D721Med (cell line): ENCODE measurements around the gene GPC3.

Experiments used
- DNase-seq: peaks from one replicate; pipeline ENCODE4 v3.0.0; 2011; ENCODE audit warnings: low spot score; ENCODE audit not compliant: insufficient read length
- FAIRE-seq: peaks from 2 replicates; lab custom pipeline; 2011; peaks lifted over from hg19 to GRCh38; lab: Jason Lieb, UNC
- CTCF ChIP-seq: IDR thresholded peaks from 2 replicates; pipeline ENCODE4 v1.5.1; 2012; ENCODE audit warnings: mild to moderate bottlenecking, control low read depth; ENCODE audit not compliant: insufficient read depth; ENCODE audit errors: missing control alignments

The GPC3 gene

GRCh38 chrX:133922390-133922771 lies 63.0 kb downstream of the GPC3 start:
- FAIRE-seq (no peak), DNase-seq (no peak)
- no peak for TF ChIP-seq CTCF

GRCh38 chrX:133921764-133922389 lies 63.5 kb downstream of the GPC3 start:
- peak; percentile 43 for TF ChIP-seq CTCF
- no peak for DNase-seq
- FAIRE-seq = no peak

- no peak for TF ChIP-seq CTCF
- DNase-seq = no peak
These were observed 64.3 kb downstream of the GPC3 start for GRCh38 chrX:133921086-133921485.

GRCh38 chrX:133918361-133918771 lies 67.0 kb downstream of the GPC3 start:
- no peak for FAIRE-seq
- no peak for DNase-seq
- no peak for TF ChIP-seq CTCF

More at GRCh38 chrX:133921086-133921485, 64.3 kb downstream of the GPC3 start:
- FAIRE-seq = no peak

GRCh38 chrX:133916984-133917722 lies 68.2 kb downstream of the GPC3 start:
- TF ChIP-seq CTCF = no peak
- no peak for FAIRE-seq
- DNase-seq = no peak

- FAIRE-seq = no peak
- no peak for TF ChIP-seq CTCF
- DNase-seq = no peak
These were observed 71.6 kb downstream of the GPC3 start for GRCh38 chrX:133913658-133914388.
